Fibroblast of skin of back (primary cell): ENCODE measurements around the gene DNAH1.

Source experiments
- DNase-seq: peaks from one replicate; pipeline ENCODE4 v3.0.0-alpha.2; 2013

DNAH1 gene

DNA sequence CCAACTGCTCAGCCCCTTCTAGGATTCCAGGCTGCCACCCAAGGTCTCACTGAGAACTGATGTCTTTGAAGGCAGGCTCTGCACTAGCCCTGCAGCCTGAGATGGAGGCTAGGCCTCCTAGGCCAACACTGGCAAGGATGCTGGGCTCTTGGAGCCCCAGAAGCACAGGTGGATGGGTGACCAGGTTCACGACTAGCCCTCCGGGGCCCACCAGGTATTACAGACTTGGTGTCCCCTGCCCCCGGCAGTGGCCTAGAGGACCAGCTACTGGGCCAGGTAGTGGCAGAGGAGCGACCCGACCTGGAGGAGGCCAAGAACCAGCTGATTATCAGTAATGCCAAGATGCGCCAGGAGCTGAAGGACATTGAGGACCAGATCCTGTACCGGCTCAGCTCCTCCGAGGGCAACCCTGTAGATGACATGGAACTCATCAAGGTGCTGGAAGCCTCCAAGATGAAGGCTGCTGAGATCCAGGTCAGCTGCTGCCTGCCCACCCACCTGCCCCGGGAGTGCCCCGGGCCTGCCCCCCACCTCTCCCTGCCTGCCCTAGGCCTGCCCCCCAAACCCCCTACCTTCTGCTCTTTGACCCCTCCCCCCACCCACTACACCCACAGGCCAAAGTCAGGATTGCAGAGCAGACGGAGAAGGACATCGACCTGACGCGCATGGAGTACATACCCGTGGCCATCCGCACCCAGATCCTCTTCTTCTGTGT lies 76.3 kb downstream of the DNAH1 start:
- no peak for DNase-seq

DNA sequence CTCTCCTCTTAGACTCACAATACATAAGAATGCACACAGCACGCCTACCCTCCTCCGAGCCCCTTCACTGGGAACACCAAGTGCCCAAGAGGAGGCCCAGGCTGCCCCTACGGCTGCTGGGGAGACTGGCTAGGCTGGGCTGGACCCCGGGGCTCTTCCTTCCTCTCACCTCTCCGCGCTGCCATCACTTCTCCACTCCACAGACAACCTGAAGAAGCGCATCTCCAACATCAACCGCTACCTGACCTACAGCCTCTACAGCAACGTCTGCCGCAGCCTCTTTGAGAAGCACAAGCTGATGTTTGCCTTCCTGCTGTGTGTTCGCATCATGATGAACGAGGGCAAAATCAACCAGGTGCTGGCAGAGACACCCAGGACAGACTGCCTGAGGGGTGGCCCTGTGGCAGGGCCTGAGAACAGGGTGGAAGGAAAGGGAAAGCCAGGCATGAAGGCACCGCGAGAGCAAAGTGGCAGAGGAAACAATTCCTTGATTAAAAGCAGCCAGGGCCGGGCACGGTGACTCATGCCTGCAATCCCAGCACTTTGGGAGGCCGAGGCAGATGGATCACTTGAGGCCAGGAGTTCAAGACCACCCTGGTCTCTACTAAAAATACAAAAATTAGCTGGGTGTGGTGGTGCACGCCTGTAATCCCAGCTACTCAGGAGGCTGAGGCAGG lies 77.2 kb downstream of the DNAH1 start:
- DNase-seq: no peak

DNA sequence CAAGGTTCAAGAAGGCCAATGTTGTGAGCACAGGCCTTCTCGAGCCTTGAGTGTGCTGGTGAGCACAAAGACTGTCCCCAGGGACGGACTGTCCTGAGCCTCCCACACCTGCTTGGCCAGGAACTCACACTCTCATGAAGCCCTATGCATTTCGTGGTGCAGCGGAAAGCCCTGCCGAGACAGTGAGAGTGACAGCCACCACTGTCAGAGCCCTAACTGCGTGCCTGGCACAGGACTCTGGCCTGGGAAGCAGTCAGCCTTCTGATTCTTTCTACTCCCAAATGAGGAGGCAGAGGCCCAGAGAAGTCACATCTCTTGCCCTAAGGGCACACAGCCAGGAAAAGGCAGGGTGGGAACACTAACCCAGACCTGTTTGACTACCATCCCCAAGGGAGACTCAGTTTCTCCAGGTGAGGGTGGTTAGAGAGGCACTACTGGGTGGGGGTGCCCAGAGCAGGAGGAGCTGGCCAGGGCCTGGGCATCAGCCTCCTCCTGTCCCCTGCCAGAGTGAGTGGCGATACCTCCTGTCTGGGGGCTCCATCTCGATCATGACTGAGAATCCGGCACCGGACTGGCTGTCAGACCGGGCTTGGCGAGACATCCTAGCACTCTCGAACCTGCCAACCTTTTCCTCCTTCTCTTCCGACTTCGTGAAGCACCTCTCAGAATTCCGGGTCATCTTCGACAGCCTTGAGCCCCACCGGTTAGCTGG lies 78.0 kb downstream of the DNAH1 start:
- DNase-seq: no peak

DNA sequence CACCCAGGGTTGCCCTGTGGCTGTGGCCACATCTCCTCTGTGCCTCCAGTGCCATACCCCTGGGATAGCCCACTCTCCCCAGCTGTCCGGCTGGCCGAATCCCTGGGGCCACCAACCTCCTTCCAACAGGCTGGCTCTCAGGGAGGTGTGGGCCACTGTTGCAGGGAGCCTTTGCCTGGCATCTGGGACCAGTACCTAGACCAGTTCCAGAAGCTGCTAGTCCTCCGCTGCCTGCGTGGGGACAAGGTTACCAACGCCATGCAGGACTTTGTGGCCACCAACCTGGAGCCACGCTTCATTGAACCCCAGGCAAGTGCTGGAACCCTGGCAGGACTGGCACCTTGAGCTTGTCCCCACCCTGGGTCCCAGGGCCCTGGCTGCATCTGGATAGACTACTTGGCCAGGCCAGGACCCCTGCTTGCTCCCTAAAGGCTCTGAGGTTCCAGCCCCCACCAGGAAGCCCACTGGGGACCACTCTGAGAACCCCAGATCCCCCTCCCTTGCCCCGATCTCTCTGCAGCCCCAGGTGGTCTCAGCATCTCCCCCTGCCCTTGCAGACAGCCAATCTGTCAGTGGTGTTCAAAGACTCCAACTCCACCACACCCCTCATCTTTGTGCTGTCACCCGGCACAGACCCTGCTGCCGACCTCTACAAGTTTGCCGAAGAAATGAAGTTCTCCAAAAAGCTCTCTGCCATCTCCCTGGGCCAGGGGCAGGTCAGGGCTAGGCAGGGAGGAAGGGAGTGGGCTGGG lies 78.8 kb downstream of the DNAH1 start:
- DNase-seq: no peak

DNA sequence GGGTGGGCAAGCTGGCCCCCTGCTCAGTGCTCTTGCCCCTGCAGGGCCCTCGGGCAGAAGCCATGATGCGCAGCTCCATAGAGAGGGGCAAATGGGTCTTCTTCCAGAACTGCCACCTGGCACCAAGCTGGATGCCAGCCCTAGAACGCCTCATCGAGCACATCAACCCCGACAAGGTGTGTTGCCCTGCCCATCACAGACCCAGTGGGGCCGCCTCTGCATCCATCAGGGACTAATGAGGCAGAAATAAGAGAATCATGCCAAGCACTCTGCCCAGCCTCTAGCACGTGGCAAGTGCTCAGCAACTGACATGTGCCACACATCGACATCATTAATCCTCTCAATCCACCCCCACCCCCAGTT lies 79.4 kb downstream of the DNAH1 start:
- no peak for DNase-seq

DNA sequence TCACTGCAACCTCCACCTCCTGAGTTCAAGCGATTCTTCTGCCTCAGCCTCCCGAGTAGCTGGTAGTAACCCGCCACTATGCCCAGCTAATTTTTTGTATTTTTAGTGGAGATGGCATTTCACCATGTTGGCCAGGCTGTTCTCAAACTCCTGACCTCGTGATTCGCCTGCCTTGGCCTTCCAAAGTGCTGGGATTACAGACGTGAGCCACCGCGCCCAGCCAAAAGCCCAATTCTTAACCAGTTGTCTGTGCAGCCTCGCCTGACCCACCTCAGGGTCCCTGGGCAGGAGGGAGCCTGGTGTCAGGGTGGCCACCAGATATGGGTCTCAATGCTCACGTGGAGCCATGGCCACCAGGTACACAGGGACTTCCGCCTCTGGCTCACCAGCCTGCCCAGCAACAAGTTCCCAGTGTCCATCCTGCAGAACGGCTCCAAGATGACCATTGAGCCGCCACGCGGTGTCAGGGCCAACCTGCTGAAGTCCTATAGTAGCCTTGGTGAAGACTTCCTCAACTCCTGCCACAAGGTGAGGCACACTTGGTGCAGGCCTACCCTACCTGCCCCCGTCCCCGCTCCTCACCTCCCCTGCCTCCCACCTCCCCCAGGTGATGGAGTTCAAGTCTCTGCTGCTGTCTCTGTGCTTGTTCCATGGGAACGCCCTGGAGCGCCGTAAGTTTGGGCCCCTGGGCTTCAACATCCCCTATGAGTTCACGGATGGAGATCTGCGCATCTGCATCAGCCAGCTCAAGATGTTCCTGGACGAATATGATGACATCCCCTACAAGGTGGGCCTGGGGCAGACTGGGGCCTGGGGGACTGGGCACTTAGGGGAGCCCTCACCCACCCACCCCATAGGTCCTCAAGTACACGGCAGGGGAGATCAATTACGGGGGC lies 80.1 kb downstream of the DNAH1 start:
- no peak for DNase-seq

DNA sequence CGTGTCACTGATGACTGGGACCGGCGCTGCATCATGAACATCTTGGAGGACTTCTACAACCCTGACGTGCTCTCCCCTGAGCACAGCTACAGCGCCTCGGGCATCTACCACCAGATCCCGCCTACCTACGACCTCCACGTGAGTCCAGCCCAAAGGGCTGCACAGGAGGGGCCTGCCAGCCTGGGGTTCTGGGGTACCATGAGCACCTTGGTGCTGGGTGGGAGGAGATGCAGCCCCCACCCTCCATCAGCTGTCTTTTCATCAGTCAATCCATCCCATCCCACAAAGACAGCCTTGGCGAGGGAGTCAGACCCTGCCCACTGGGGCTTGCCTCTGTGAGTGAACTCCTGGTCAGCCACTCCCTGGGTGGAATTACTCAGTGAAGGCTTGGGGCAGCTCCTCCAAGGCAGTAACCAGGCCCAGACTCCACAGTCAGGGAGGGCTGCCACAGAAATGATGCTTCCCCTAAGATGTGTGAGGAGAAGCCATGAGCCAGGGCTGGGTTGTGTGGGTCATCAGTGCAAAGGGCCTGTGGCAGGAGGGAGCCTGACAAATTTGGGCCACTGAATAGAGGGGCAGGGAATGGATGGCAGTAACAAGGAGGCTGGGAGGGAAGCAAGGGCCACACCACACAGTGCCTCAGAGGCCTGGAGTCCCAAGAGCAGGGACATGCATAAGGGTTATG lies 80.9 kb downstream of the DNAH1 start:
- DNase-seq: no peak

DNA sequence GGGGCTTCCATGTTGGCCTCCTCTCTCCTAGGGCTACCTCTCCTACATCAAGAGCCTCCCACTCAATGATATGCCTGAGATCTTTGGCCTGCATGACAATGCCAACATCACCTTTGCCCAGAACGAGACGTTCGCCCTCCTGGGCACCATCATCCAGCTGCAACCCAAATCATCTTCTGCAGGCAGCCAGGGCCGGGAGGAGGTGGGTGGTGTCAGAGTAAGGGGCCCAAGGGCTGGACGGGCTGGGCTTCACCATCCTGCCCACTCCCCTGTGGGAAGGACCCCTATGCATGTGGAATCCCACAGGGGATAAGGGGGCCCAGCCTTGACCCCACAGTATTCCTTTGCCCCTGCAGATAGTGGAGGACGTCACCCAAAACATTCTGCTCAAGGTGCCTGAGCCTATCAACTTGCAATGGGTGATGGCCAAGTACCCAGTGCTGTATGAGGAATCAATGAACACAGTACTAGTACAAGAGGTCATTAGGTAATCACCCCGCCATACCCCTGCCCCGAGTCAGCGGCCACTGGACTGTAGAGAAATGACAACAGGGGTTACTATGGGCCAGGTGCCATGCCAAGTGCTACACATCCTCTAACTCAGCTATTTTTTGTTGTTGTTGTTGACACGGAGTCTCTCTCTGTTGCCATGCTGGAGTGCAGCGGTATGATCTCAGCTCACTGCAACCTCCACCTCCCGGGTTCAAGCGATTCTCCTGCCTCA lies 81.7 kb downstream of the DNAH1 start:
- DNase-seq: no peak

DNA sequence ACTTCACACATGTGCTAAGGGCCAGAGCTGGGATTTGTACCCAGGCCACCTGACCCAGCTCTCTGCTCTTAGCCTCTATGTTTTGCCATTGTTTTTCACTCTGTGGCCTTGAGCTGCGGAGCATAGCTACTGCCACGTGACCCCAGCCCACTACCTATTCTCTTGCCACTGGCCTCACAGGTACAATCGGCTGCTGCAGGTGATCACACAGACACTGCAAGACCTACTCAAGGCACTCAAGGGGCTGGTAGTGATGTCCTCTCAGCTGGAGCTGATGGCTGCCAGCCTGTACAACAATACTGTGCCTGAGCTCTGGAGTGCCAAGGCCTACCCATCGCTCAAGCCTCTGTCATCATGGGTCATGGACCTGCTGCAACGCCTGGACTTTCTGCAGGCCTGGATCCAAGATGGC lies 82.6 kb downstream of the DNAH1 start:
- no peak for DNase-seq

DNA sequence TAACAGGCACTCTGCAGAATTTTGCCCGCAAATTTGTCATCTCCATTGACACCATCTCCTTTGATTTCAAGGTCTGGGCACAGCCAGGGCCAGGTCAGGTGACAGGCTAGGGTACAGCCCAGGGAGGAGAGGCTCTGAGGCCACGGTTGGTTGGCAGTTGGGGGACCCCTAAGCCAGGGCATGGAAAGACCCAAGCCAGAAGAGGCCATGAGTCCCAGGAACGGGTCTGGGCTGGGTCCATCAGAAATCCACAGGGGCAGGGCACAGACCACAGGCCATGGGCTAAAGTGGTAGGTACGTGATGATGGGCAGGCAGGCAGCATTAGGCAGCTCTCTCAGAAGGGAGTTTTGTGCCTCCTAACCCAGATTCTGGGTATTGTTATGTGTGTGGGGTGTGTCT lies 83.0 kb downstream of the DNAH1 start:
- DNase-seq: no peak

DNA sequence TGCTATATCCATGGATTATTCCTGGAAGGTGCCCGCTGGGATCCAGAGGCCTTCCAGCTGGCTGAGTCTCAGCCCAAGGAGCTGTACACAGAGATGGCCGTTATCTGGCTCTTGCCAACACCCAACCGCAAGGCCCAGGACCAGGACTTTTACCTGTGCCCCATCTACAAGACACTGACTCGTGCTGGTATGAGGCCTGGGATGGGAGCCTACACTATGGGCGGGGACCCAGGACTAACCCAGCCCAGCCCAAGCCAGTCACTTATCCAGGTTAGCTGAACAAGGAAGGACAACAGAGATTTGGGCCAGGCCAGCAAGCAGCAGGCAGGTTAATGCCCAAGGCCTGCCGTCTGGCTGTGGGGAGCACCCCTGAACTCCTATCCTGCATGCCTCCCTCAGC lies 83.5 kb downstream of the DNAH1 start:
- DNase-seq: no peak

DNA sequence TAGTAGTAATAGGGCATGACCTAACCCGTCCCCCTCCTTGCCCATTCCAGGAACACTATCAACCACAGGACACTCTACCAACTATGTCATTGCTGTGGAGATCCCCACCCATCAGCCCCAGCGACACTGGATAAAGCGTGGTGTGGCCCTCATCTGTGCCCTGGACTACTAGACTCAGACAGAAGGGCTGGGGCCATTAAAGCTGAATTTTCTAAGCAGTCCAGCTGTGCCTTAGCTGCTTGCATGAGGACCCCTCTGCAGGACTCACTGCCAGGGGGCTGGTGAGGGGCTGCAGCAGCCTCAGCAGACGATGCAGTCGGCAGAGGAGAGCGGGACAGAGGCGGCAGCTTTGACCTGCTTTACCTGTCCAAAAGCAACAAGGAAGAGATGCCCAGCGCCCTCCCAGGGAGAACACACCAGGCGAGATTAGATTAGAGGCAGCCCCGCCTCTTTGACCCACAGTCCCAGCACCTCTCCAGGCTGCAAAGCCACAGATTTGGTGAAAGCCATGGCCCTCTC lies 84.2 kb downstream of the DNAH1 start:
- DNase-seq: no peak

DNA sequence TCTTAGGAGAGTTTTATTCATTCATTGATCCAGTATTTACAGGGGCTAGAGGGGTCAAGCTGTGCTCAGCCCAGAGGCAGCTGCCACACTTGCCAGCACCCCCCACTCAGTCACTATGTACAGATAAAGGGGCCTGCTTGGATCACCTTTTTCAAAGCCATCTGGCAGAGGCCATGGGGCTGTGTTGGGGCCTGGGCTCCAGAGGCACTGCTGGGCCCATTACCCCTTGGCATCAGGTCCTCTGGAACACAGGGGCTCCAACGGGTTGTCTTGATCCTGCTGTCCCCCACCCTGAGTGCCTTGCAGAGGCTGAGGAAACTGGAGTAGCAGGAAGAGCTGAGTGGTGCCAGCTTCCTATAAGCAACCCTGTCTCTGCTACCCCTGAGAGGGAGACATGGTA lies 84.9 kb downstream of the DNAH1 start:
- DNase-seq: no peak

DNA sequence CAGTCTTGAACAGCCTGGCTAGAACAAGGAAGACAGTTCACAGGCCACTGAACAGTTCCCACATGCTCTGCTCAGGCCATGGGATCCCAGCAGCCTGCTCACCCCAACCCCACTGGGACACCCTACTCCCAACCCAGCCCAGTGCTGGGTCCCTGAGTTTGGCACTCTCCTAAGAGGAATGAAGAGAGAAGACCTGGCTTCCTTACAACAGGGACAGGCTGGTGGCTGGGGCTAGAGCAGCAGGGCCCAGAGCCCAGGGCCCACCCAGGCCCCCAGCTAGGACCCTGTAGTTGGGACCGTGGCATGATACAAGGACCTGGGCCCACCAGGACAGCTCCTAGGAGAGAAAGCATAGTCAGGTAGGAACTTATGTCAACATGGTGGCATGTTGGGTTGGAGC lies 85.4 kb downstream of the DNAH1 start:
- DNase-seq: no peak

DNA sequence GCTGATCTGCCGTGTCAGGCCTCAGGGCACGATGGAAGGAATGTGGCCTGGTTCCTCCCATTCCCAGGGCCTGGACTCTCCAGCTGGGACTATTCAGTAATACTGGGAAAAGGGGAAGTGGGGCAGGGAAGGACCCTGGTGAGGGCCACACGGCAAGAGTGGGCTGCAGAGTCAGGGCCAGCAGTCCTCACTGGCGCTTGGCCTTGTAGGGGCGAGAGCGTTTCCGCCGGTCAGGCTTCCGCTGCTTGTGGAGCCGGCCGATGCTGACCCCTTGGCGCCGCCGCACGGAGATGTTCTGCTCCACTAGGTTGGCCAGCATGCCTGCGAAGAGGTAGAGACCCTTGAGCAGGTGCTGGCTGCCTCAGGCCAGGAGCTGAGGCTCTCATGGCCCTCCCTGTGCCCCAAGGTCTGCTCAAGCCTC lies 86.0 kb downstream of the DNAH1 start:
- no peak for DNase-seq

DNA sequence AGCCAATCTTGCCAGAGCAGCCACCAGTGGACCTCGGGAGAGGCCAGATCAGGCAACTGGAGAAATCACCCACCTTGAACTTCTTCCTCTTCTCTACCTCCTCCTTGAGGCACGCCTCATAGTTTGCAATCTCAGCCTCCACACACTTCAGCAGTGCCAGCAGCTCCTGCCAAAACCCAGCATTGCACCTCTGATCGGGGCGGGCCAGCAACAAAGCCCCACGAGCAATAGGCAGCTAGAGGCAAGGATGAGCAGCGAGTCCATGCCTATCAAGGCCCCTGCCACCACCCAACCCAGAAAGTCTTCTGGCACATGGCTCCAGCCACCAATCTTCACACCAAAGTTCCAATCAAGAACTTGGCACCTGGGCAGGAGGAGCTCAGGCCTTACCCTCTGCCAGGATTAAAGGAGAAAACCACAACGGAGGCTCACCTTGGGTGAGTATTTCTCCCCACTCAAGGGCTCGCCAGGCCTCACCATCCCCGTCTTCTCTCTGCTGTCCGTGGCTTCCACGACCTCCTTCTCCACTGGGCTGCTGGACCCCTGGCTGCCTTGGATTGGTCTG lies 86.7 kb downstream of the DNAH1 start:
- no peak for DNase-seq

DNA sequence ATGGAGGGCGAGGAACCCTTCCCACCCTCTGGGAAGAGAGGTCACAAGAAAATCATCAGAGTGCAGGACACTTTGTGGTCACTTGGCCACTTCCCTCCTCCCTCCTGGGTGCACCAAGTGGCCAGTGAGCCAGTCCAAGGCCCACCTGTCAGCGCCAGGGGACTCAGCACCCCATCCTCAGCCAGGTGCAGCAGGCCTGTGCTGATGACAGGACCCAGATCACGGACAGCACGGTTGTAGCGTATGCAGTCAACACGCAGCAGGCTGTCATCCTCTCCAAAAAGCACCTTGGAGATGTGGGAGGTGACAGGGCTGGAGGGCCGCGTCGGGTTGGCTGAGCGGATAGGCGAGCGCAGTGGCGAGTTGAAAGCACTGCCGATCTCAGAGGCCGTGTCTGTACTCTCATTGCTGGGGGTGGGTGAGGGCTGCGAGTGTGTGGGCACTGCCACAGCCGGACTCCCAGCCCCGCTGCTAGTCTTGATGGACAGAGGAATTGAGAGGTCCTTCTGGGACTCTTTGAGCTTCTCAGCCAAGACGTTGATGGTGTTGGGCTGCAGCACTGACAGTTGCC lies 87.2 kb downstream of the DNAH1 start:
- DNase-seq: no peak

DNA sequence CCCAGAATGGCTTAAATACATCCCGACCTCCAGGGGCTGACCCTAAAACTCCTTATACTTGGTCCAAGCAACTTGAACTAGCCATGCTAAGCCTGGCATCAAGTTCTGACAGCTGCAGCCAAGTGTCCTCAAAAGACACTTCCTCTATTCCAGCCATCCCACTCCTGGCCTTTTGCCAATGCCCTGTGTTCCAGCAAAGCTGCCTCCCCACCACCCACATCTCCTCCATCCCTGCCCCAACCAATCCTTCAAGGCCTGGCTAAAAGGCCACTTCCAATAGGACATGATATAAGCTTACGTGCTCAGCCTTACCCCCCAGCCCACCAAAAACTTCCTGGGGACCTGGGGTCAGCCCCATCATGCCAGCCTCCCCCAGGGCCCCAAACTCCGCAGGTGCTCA lies 87.8 kb downstream of the DNAH1 start:
- DNase-seq: no peak

DNA sequence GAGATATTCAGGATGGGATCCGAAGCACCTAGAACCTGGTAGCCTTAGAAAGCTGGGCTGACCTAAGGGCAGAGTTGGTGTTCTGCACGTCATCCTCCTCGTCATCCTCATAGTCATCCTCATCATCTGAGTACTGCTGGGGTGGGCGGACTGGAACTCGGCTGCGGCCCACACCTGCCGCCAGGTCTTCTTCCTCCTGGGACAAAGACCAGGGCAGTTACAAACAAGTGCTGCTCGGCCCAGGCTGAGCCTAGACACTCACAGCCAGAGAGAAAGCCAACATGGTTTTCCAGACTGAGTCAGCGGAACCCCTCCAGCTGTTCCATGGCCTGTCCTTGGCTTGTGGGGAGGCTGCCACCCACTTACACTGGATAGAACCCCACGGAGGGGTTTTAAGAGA lies 88.3 kb downstream of the DNAH1 start:
- DNase-seq: no peak

DNA sequence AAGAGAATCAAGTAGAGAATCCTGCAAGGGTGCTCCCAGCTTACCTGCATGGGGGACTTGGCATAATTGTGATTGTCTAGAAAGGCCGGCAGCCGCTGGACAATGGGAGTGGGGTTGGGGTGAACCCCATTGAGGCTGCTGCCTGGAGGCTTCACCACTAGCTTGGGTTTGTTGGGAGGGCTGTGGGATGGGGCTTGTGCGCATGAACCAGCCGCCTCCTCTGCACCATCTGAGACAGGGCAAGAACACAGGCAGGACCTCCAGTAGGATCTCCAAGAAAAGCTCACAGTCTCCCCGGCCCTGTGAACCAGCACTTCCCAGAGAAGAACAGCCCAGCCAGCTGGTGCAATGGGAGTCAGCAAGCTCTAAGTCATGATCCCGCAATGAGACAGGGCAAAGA lies 88.9 kb downstream of the DNAH1 start:
- no peak for DNase-seq
